ENCODE measurements around the gene CRAT.

The CRAT gene

GRCh38 chr9:129058965-129059795 lies 51.4 kb downstream of the CRAT start:
- Histone ChIP-seq H3K79me2 (ENCODE audit: control insufficient read depth, insufficient read depth, low read length, unreplicated experiment) (no peaks in the 10 kb centered on the region), H3K36me3 (ENCODE audit: insufficient read depth, low read length) (0 out of 2 replicates have a peak, but pooled peaks cover 4% of the 10 kb centered on the region), H3K4me1 (ENCODE audit: control insufficient read depth, insufficient read depth, low read length, unreplicated experiment) (peaks cover 20% of the 10 kb centered on the region), H3K27me3 (ENCODE audit: insufficient read depth, low read length) (no peaks in the 10 kb centered on the region), H3K27ac (ENCODE audit: low read depth, low read length) (no peak overlapping the region), H2AFZ (ENCODE audit: low read length, unreplicated experiment) (no peak overlapping the region), H3K4me3 (ENCODE audit: low read depth, low read length) (no peak overlapping the region)

GRCh38 chr9:129054163-129054851 lies 56.3 kb downstream of the CRAT start:
- Histone ChIP-seq H3K36me3 (ENCODE audit: insufficient read depth, low read length) (peaks cover 9% of the 10 kb centered on the region; the same call in 1 of the 2 replicates), H3K4me3 (ENCODE audit: low read depth, low read length) (no peak overlapping the region), H3K27me3 (ENCODE audit: insufficient read depth, low read length) (no peaks in the 10 kb centered on the region), H2AFZ (ENCODE audit: low read length, unreplicated experiment) (no peak overlapping the region), H3K79me2 (ENCODE audit: control insufficient read depth, insufficient read depth, low read length, unreplicated experiment) (no peaks in the 10 kb centered on the region), H3K4me1 (ENCODE audit: control insufficient read depth, insufficient read depth, low read length, unreplicated experiment) (peaks cover 13% of the 10 kb centered on the region), H3K27ac (ENCODE audit: low read depth, low read length) (no peak overlapping the region)

GRCh38 chr9:129053020-129053419 lies 57.6 kb downstream of the CRAT start:
- peaks cover 2% of the 10 kb centered on the region for H3K4me1 ChIP-seq (ENCODE audit: control insufficient read depth, insufficient read depth, low read length, unreplicated experiment)
- H2AFZ ChIP-seq (ENCODE audit: low read length, unreplicated experiment) = no peak overlapping the region
- H3K36me3 ChIP-seq (ENCODE audit: insufficient read depth, low read length) = peaks cover 10% of the 10 kb centered on the region; the same call in 1 of the 2 replicates
- H3K4me3 ChIP-seq (ENCODE audit: low read depth, low read length) = no peak overlapping the region
- no peak overlapping the region for H3K27ac ChIP-seq (ENCODE audit: low read depth, low read length)
- no peaks in the 10 kb centered on the region for H3K27me3 ChIP-seq (ENCODE audit: insufficient read depth, low read length)
- no peaks in the 10 kb centered on the region for H3K79me2 ChIP-seq (ENCODE audit: control insufficient read depth, insufficient read depth, low read length, unreplicated experiment)

GRCh38 chr9:129052592-129052991 lies 58.0 kb downstream of the CRAT start:
- no peaks in the 10 kb centered on the region for H3K27me3 ChIP-seq (ENCODE audit: insufficient read depth, low read length)
- H3K79me2 ChIP-seq (ENCODE audit: control insufficient read depth, insufficient read depth, low read length, unreplicated experiment) = no peaks in the 10 kb centered on the region
- H3K4me1 ChIP-seq (ENCODE audit: control insufficient read depth, insufficient read depth, low read length, unreplicated experiment) = no peaks in the 10 kb centered on the region
- no peak overlapping the region for H3K4me3 ChIP-seq (ENCODE audit: low read depth, low read length)
- no peak overlapping the region for H2AFZ ChIP-seq (ENCODE audit: low read length, unreplicated experiment)
- no peak overlapping the region for H3K27ac ChIP-seq (ENCODE audit: low read depth, low read length)
- H3K36me3 ChIP-seq (ENCODE audit: insufficient read depth, low read length) = peaks cover 10% of the 10 kb centered on the region; the same call in 1 of the 2 replicates
